Measurements from ENCODE around the gene HPSE2. TPM values are rescaled to one million over a fixed set of nuclear protein-coding genes. Genes with fewer than 3 reads are reported as not detected.

HPSE2 gene
- total RNA-seq, 1 donor from 2014 or later: not detected

DNA sequence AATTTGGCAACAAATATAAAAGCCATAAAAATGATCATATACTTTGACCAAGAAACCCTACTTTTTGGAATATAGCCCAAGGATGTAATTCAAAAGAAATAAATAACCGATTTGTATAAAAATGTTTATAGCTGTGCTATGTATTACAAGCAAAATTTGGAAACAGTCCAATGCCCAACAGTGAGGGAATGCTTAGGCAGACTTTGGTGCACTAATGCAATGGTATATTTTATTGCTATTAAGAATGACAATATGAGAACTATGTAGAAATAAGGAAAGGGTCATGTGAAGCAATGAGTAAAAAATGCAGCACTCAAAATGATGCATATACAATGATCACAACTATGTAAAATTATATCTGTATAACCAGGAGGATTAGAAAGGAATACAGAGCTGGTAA is 515.1 kb downstream of the HPSE2 start:
- H3K36me3 ChIP-seq: no peaks in the 10 kb centered on the region
- no peaks in the 10 kb centered on the region for H3K4me1 ChIP-seq
- no peaks in the 10 kb centered on the region for H3K9me3 ChIP-seq (replicated peaks)
- no peaks in the 10 kb centered on the region for H3K27me3 ChIP-seq (ENCODE audit: low read depth)
- H3K4me3 ChIP-seq: no peak overlapping the region
- intact Hi-C loops (cut with micrococcal nuclease): no loop called here
- TF ChIP-seq, protein P1, sequence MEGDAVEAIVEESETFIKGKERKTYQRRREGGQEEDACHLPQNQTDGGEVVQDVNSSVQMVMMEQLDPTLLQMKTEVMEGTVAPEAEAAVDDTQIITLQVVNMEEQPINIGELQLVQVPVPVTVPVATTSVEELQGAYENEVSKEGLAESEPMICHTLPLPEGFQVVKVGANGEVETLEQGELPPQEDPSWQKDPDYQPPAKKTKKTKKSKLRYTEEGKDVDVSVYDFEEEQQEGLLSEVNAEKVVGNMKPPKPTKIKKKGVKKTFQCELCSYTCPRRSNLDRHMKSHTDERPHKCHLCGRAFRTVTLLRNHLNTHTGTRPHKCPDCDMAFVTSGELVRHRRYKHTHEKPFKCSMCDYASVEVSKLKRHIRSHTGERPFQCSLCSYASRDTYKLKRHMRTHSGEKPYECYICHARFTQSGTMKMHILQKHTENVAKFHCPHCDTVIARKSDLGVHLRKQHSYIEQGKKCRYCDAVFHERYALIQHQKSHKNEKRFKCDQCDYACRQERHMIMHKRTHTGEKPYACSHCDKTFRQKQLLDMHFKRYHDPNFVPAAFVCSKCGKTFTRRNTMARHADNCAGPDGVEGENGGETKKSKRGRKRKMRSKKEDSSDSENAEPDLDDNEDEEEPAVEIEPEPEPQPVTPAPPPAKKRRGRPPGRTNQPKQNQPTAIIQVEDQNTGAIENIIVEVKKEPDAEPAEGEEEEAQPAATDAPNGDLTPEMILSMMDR (IDR thresholded peaks at IDR 0.05; ENCODE audit: borderline replicate concordance): no peak
- no peak for DNase-seq
- no peak overlapping the region for H3K27ac ChIP-seq (replicated peaks)

DNA sequence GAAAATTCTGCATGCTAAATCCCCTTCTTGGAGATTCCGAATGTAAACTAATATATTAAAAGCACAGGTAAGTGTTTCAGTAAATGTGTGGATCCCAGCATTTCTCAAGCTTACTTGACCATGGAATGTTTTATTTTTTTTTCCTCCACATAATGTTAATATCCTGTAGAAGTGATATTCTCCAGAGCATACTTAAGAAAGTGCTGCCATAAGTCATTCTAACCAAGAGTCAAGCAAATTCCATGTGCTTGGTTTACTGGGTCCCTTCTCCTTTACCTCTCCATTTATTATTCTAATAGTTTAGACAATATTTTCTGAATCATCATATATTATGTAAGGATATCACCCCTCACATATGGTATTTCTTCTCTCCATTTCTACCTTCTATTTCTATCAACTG is 522.1 kb downstream of the HPSE2 start:
- TF ChIP-seq, protein P1 (IDR thresholded peaks at IDR 0.05; ENCODE audit: borderline replicate concordance): no peak
- DNase-seq: no peak
- intact Hi-C loops (cut with micrococcal nuclease): no loop called here

DNA sequence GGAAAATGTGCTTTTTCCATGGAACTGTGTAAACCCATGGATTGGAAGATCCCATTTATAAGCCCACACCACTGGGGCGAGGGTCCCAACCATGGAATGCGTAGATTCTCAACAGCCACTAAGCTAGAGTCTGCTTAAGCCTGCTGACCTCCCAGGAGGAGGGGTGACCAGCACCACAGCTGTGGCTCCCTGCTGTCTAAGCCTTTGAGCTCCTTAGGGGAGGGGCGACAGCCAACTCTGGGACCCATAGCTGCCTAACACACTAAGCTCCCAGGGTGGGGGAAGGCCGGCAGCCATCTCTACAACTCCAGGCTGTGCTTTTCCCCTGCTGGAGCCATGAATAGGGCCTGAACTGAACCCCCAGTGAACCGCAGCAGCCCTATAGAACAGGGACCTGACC is 539.1 kb downstream of the HPSE2 start:
- Histone ChIP-seq H3K4me1 (no peaks in the 10 kb centered on the region), H3K9me3 (replicated peaks) (no peaks in the 10 kb centered on the region), H3K27me3 (ENCODE audit: low read depth) (peaks cover 6% of the 10 kb centered on the region), H3K4me3 (no peak overlapping the region), H3K27ac (replicated peaks) (no peak overlapping the region), H3K36me3 (no peaks in the 10 kb centered on the region)
- TF ChIP-seq, protein P1 (IDR thresholded peaks at IDR 0.05; ENCODE audit: borderline replicate concordance): no peak
- DNase-seq: no peak
- intact Hi-C loops (cut with micrococcal nuclease): no loop called here

More for the DNA sequence above, 522.1 kb downstream of the HPSE2 start:
- Histone ChIP-seq H3K4me3 (no peak overlapping the region), H3K36me3 (no peaks in the 10 kb centered on the region), H3K27ac (replicated peaks) (no peak overlapping the region), H3K9me3 (replicated peaks) (no peaks in the 10 kb centered on the region), H3K27me3 (ENCODE audit: low read depth) (no peaks in the 10 kb centered on the region), H3K4me1 (no peaks in the 10 kb centered on the region)

DNA sequence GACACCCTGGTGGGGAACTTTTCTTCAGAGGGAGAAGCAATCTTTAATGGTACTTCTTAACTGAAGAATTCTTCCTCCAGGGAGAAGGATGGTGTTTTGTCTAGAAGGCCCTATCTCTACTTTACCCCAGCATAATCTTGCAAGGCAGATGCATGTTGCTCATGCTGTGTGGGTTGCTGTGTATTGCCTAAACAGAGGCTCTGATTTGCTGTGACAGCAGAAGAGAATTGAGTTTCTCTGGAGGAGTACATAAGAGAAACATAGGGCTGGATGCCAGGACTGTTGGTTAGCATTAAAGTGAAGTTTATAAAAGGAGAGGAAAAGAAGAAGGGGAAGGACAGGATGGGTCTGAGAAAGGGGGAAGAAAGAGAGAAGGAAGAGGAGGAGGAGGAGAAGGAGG is 540.8 kb downstream of the HPSE2 start:
- H3K4me3 ChIP-seq: no peak overlapping the region
- no peaks in the 10 kb centered on the region for H3K9me3 ChIP-seq (replicated peaks)
- H3K36me3 ChIP-seq: no peaks in the 10 kb centered on the region
- H3K27me3 ChIP-seq (ENCODE audit: low read depth): peaks cover 6% of the 10 kb centered on the region
- H3K27ac ChIP-seq (replicated peaks): peak overlapping the region; percentile 39
- TF ChIP-seq, protein P1 (IDR thresholded peaks at IDR 0.05; ENCODE audit: borderline replicate concordance): no peak
- no peak for DNase-seq
- intact Hi-C loops (cut with micrococcal nuclease): no loop called here
- no peaks in the 10 kb centered on the region for H3K4me1 ChIP-seq

DNA sequence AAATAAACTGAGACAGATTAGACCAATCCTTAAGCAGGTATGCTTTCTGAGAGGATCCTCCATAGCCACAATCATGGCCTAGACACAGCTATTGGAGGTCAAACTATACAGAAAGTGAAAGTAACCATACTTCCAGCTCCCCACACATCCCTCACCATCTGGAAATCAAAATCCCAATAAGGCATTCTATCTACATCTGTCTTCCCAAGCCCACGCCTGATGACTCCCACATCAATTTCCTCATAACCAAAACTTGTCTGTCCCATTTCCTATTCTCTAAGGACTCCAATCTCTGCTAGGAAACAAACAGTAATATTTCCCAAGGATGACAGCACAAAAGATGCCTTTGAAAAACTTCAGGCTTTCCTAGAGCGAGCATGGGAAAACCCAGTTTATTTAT is 541.6 kb downstream of the HPSE2 start:
- Histone ChIP-seq H3K9me3 (replicated peaks) (peaks cover 6% of the 10 kb centered on the region), H3K4me1 (no peaks in the 10 kb centered on the region), H3K27me3 (ENCODE audit: low read depth) (peaks cover 6% of the 10 kb centered on the region), H3K27ac (replicated peaks) (peak overlapping the region; percentile 39), H3K36me3 (no peaks in the 10 kb centered on the region), H3K4me3 (no peak overlapping the region)
- TF ChIP-seq, protein P1 (IDR thresholded peaks at IDR 0.05; ENCODE audit: borderline replicate concordance): no peak
- intact Hi-C loops (cut with micrococcal nuclease): no loop called here
- DNase-seq: no peak

DNA sequence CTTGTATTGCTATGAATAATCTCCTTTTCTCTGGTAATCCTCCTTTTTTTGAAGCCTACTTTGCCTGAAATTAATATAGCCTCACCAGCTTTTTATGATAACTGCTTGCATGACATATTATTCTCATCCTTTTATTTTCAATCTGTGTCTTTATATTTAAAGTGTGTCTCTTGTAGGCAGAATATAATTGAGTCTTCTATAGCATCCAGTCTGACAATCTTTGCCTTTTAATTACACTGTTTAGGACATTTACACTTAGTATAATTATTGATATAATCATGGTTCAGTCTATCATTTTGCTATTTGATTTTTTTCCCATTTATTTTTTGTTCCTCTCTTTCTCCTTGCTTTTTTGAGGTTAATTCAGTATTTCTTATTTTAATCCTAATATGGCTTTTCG is 548.0 kb downstream of the HPSE2 start:
- H3K4me1 ChIP-seq: no peaks in the 10 kb centered on the region
- intact Hi-C loops (cut with micrococcal nuclease): no loop called here
- H3K36me3 ChIP-seq: no peaks in the 10 kb centered on the region
- DNase-seq: no peak
- H3K27me3 ChIP-seq (ENCODE audit: low read depth): no peaks in the 10 kb centered on the region
- no peak overlapping the region for H3K4me3 ChIP-seq
- TF ChIP-seq, protein P1 (IDR thresholded peaks at IDR 0.05; ENCODE audit: borderline replicate concordance): no peak
- H3K9me3 ChIP-seq (replicated peaks): peaks cover 34% of the 10 kb centered on the region
- no peak overlapping the region for H3K27ac ChIP-seq (replicated peaks)
